ENCODE data around the gene EXOC8.

The EXOC8 gene

DNA sequence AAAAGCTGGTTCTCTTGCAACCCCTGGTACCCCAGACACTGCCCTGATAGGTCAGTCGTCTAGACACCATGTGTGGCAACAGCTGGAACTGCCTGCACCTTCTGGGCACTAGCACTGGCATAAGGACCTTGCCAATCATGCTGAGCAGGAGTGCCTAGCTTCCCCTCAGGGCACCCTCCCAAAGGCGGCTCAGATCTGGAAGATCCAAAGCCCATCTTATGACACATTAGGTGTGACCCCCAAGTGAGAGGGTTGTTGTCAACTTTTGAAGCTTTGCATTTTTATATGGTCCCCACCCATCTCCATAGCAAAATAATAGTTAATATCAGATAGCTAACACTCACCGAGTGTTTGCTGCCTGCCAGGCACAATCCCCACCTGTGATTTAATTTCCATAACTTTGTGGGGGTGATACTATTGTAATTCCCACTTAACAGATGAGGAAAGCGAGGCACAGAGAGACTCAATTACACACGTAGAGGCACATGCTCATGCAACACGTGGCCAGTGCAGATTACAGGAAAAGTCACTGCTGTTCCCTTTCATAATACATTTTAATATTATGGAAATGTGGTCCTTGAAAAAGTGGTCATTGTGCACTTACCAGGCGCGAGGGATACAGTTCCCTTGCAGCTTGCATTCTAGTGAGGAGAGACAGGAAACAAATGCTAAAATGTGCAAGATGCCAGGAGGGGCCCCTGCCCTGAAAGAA lies 25.8 kb downstream of the EXOC8 start:
- no peak for DNase-seq

GRCh38 chr1:231310391-231310934 lies 27.2 kb downstream of the EXOC8 start:
- DNase-seq, result no peak

DNA sequence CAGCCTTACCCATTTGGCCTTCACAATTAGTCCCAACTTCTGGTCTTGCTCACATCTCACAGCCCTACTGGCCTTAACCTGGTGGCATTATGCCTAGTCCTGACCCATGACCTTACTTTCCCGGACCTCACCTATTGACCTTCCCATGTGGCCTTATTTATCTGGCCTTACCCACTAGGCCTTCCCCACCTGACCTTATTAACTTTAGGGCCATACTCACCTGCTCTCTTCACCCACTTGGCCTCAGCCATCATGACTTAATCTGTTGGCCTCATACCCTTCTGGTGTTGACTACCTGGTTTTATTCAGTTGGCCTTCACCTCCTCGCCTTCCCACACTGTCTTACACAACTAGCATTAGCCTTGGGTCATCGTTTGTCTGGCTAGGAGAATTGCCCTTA lies 35.7 kb downstream of the EXOC8 start:
- DNase-seq, result no peak

- DNase-seq, result no peak
Measured at GRCh38 chr1:231295938-231296337, 41.7 kb downstream of the EXOC8 start.

- DNase-seq, result no peak
Measured at GRCh38 chr1:231286603-231287002, 51.0 kb downstream of the EXOC8 start.

DNA sequence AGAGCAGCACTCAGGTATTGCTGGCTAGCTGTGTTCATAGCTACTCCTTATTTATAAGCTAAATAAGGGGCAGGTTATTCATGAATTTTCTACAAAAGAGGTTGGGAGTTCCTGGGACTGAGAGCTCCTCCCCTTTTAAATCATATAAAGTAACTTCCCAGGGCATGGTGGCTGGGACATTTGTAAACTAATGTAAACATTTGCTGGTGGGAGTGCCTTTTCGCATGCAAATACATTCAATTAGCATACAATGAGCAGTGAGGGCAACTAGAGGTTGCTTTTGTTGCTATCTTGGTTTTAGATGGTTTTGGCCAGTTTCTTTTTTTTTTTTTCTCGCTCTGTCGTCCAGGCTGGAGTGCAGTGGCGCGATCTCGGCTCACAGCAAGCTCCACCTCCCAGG lies 53.2 kb downstream of the EXOC8 start:
- no peak for DNase-seq

Data from femur (tissue), 1 donor.